SHP77 treated with DMSO at 0.1 percent for 48 hours (cell line): Measurements from ENCODE around the gene CACNA1E.

ENCODE experiments used
- DNase-seq: peaks from one replicate; lab custom pipeline; 2025; lab: John Stamatoyannopoulos, UW

Gene CACNA1E

DNA sequence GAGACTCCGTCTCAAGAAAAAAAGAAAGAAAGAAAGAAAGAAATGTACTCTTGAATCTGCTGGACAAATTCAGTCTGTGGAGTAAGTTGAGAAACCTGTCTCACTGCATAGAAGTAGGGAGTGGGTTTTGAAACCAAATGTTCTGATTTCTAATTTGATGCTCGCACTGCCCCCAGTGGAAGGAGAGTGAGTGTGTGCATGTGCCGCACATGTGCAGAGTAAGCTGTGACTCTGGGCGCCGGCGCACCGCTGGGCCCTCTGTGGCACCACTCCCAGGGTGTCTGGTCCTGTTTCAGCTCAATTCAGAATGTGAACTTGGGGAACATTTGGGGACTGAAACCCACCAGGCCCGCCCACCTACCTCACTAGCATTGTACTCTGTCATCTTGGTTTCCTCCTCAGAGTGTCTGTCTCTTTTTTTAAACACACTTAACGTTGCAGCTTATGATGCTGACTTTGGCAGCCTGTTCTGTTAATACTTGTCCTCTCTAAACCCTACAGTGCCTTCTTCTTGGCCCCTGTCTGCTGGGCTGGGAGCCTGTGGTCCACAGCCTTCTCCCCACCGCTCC is 104.6 kb downstream of the CACNA1E start:
- no peak for DNase-seq

DNA sequence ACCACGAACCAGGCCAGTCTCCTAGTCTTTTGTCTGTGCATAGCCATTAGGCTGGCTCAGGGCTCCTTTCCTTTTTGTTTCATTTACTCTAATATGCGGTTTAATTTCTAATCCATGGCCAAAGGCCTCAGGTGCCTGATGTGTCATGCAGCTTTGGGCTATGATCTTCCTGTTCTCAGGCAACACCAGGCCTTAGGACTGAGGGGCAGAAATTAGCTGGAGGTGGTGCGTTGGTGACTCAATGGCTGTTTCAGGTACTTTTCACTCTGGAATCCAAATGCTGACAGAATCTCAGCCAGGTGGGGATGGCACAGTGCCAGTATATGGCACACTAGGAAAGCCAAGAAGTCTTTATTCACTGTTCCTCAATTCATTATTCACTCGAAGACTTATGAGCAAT is 105.3 kb downstream of the CACNA1E start:
- no peak for DNase-seq

GRCh38 chr1:181592255-181592859 is 109.0 kb downstream of the CACNA1E start:
- no peak for DNase-seq

DNA sequence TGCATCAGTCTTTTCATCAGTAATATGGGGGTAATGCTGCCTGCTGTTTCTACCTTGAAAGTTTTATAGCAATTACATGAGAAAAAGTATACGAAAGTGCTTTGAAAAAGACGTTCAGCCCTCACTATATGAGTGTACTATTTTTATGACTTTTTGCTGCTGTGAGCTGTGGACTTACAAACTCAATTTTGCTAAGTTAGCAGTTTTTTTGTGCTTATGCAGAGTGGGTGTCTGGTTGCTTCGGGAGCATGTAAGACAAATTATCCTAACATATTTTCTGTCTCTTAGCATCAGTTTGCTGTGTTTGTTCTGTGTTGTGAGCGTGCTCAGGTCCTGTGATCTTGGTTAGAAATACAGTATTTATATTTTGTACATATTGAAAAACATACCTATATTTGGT is 109.7 kb downstream of the CACNA1E start:
- DNase-seq, result no peak

- DNase-seq, result no peak
Measured at GRCh38 chr1:181594553-181594952, 111.2 kb downstream of the CACNA1E start.

GRCh38 chr1:181595234-181595633 is 111.9 kb downstream of the CACNA1E start:
- no peak for DNase-seq

GRCh38 chr1:181601186-181601950 is 118.1 kb downstream of the CACNA1E start:
- no peak for DNase-seq

- no peak for DNase-seq
Measured at GRCh38 chr1:181603735-181604410, 120.6 kb downstream of the CACNA1E start.

DNA sequence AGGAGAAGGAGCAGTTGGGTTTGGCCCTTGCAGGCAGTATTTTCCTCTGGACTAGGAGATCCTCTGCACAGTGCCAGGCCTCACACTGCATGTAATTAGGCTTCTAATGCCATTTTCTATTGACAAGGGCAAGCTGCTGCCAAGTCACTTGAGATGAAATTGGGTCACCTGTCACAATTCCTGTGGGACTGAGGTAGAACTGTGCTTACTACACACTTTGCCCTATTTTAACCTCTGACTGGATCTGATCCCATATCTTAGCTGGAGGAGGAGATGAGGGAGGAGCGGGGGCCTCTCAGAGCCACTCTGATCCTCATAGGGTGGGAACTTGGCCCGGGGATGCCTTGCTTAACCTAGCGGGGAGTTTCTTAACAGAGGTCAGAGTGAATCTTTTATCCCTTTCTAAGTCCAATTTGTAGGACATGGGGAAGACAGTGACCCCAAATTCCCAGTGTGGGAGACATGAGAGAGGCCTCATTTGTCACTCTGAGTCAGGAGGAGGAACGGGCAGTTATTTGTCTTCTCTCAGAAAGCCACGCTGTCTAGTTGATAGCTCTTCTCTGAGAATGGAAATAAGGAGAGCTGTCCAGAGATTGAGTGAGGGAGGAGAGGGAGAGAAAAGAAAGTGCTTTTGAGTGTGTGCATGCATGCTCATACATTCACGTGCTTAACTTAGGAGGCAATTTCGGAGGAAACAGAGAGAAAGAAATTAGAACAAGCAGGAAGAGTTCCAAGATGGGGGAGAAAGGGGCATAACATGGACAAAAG is 121.3 kb downstream of the CACNA1E start:
- no peak for DNase-seq

GRCh38 chr1:181607524-181607923 is 124.2 kb downstream of the CACNA1E start:
- DNase-seq, result no peak

GRCh38 chr1:181608386-181608785 is 125.1 kb downstream of the CACNA1E start:
- no peak for DNase-seq

DNA sequence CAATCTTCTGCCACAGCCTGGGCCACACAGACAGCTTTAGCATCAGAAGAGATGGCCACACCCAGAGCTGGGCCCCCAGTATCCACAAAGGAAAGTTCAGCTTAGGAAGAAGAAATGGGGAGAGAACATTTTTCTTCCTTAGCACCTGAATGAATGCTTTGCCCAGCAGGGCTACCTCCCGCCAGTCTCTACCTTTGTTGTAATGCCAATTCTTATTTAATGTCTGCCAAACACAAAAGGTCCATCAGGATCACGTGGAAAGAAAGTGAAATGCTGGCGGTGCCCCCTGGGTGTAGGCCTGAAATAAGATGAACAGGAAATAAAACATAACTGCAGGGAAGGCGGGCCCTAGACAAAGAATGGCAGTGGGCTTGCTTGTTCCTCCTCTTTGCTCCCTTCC is 125.6 kb downstream of the CACNA1E start:
- DNase-seq, result no peak

DNA sequence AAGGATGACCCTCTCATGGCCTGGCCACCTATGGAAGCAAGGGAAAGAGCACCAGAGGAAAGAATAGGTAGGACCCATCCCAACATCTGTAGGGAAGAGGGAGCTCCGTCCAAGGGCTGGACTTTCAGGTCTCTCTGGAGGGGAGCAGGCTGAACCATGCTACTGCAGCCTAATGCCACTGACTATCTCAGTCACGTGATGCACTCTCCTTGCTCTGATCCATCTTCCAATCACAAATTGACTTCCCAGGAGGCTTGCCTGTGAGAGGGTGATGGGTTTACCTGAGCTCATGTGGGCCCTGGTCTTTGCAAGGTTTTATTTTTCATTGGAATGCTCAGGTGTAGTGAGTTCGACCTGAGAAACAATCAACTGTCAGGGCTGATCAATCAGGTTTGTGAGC is 128.8 kb downstream of the CACNA1E start:
- no peak for DNase-seq

DNA sequence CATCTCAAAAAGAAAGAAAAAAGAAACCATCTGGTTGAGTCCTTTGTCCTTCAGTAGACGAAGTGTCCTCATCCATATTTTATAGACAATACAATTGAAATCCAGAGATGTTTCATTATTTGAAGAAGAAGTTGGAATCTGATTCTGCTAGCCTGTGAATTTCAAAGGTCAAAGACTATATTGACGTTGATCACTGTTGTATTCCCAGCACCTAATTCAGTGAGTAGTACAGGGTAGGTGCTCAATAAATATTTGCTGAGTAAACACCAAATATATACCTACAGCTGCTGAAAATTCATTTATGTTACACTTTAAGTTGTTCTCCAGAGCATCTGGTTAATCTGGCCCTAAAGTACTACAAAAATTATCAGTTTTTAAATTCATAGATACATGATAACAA is 135.2 kb downstream of the CACNA1E start:
- no peak for DNase-seq

GRCh38 chr1:181620183-181620582 is 136.9 kb downstream of the CACNA1E start:
- no peak for DNase-seq

GRCh38 chr1:181623850-181624249 is 140.5 kb downstream of the CACNA1E start:
- no peak for DNase-seq

- DNase-seq, result no peak
Measured at GRCh38 chr1:181626279-181626938, 143.1 kb downstream of the CACNA1E start.

DNA sequence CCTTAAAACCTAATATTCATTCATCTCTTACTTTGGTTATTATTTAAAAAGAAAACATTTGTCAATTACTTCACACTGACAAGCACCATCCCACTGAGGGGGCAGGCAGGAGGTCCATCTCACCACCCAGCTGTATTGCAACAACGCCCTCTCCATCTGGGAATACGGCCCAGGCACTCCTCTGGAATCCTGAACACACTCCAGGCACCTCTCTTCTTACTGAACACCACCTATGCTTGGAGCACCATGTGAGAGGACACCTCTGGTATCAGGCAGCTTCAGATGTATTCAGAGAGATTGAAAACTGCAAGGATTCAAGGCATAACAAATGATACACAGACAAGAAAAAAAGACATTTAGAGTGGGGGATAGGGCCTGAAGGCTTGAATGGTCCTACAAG is 147.1 kb downstream of the CACNA1E start:
- DNase-seq, result no peak

DNA sequence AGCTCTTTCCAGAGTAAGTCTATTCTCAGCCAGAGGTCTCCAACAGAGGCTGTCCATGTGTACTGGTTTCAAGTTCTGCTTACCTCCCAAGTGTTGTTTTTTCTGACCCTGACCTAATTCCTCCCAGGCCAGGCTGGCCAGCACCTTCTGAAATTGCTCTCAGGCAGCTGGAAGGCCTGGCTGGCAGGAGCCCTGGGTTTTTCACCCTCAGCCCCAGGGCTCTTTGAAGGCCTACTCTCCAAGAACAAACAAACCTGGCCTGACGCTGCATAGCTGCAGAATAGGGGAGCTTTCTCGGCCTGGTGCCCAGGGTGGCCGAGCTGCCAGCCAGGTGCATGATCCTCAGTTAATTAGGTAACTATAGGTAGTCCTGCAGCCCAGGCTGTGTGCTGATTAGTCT is 147.5 kb downstream of the CACNA1E start:
- no peak for DNase-seq

GRCh38 chr1:181632492-181632891 is 149.2 kb downstream of the CACNA1E start:
- no peak for DNase-seq

- DNase-seq, result no peak
Measured at GRCh38 chr1:181632960-181633359, 149.6 kb downstream of the CACNA1E start.

GRCh38 chr1:181635110-181635509 is 151.8 kb downstream of the CACNA1E start:
- no peak for DNase-seq
